Measurements from ENCODE around the gene ACTN2. TPM values are rescaled to one million over a fixed set of nuclear protein-coding genes. Genes with fewer than 3 reads are reported as not detected.
A peak's percentile ranks its signal among the peaks of the same experiment; 100 is the strongest.
"Not testable (repeated sequence)": the region's sequence is repeated elsewhere in the genome, so short reads cannot be mapped to it uniquely, and the experiment has no call there.

Gene ACTN2
- total RNA-seq, result not detected

- ATAC-seq (peak; percentile 73), DNase-seq (ENCODE audit: low spot score) (peak; percentile 45)
These were observed at the start of gene ACTN2 for GRCh38 chr1:236685917-236686814. TSS of gene ACTN2 (plus strand) at chr1:236686499. CDS start at chr1:236686674, 175 bp downstream.

GRCh38 chr1:236638945-236639344 lies 47.4 kb upstream of the ACTN2 start:
- ATAC-seq, result no peak
- DNase-seq (ENCODE audit: low spot score), result no peak

DNA sequence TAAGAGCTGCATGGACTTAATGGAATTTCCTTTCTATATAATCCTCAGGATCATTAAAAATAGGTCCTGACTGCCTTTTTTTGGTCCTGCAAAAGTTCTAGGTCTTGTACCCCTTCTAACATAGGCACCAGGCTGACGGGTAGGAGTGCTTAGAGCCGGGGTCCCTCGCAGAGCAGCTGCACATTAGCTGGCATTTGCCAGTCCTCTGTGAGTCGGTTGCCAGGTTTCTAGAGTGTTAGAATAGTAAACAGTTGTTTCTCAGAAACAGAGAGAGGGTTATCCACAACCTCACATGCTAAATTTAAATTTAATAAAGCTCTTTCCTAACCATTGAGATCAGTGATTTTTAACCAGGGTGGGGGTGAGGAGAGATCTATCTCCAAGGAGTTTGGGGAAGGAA lies 46.6 kb upstream of the ACTN2 start:
- no peak for ATAC-seq
- DNase-seq (ENCODE audit: low spot score), result no peak

GRCh38 chr1:236642763-236643162 lies 43.5 kb upstream of the ACTN2 start:
- DNase-seq (ENCODE audit: low spot score) (no peak), ATAC-seq (no peak)

DNA sequence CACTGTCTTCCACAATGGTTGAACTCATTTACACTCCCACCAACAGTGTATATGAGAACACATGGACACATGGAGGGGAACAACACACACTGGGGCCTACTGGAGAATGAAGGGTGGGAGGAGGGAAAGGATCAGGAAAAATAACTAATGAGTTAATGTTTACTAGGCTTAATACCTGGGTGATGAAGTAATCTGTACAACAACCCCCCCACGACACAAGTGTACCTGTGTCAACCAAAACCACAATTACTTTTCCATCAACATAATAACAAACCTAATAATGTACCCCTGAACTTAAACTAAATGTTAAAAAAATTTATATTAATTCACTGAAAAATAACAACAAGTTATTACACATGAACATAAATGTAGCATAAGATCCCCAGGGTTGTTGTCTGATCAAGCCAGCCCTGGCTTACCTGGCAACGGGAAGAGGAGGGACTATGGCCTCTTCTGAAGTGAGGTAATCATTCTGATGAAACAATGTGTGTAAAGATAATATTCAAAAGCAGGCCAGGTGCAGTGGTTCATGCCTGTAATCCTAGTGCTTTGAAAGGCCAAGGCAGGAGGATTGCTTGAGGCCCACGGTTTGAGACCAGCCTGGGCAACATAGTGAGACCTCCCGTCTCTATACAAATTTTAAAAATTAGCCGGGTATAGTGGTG lies 41.2 kb upstream of the ACTN2 start:
- no peak for ATAC-seq
- no peak for DNase-seq (ENCODE audit: low spot score)

DNA sequence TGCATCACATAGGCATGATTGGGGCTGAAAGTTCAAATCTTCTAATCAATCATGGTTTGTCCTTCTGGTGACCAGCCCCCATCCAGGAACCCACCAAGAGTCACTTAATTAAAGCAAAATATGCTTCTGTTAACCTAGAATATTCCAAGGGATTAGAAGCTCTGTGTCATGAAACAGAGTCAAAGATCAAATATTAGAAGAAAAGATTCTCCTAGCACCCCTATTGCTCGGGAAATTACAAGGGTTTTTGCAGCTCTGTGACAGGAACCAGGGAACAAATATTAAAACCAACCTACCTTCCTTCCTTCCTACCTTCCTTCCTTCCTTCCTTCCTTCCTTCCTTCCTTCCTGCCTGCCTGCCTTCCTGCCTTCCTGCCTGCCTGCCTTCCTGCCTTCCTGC lies 31.8 kb upstream of the ACTN2 start:
- DNase-seq (ENCODE audit: low spot score), result no peak
- ATAC-seq, result no peak

DNA sequence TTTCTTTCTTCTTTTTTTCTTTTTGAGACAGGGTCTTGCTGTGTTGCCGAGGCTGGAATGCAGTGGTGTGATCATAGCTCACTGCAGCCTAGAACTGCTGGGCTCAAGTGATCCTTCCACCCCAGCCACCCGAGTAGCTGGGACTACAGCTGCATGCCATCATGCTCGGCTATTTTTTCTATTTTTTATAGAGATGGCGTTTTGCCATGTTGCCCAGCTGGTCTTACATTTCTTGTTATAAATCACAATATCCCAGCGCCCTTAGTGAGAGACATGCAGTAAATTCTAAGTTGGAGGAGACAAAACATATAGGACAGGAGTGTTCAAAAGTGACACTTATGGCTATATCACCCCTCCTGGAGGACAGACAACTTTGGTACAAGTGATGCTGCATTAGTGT lies 31.3 kb upstream of the ACTN2 start:
- DNase-seq (ENCODE audit: low spot score) (no peak), ATAC-seq (no peak)

- ATAC-seq, result no peak
- no peak for DNase-seq (ENCODE audit: low spot score)
These were observed 28.9 kb upstream of the ACTN2 start for GRCh38 chr1:236657398-236657797.

DNA sequence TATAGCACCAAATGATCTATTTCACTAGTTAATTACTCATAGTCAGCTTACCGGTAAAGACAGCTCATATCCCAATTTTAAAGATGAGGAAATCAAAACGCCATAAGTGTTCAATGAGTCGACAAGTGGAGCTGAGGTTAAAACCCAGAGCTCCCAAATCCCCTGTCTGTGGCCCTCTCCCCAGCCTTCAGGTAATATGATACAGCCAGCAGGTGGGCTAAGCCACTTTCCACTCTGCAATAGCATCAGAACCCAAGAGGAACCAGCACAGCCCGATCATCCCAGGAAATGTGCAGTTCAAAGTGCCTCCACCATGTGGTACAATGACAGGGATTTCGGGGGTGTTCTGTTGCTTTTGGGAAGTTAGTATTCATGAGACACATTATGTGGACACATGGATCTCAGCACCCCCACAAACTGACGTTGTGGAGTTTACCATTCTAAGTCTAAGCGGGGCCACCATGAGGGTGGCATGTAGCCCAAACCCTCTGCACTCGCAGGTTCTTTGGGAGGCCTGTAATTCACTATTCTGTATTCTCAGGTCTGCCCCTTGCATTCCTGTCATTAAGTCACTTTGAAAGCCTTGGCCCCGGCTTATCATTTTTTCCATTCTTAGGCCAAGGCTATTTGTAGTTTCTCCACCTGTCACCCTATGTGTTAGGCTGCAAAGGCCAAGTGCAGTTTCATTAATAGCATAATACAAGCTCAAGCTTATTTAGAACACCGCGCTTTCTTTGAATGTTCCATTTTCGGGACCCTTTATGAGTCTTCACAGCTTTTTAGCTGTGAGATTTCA lies 26.3 kb upstream of the ACTN2 start:
- no peak for ATAC-seq

DNA sequence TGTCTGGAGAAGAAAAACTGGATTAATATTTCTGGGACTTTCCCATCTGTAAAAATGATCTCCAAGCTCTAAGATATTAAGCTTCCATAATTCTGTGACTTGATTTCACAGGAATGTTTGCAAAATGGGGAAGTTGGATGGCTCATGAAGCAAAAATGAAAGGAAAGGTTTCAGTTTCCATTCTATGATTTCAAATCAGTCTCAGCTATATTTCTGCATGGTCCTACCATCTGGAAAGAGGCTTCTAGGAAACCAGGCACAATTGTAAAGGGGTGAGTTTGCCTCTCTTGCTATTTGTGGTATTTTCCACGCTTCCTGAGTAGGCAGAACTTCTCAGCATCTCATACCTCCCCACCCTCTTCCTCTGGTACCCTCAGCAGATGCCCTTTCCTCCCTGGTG lies 22.4 kb upstream of the ACTN2 start:
- DNase-seq (ENCODE audit: low spot score) (no peak), ATAC-seq (no peak)

More for the DNA sequence above, 26.3 kb upstream of the ACTN2 start:
- DNase-seq (ENCODE audit: low spot score), result peak; percentile 16

DNA sequence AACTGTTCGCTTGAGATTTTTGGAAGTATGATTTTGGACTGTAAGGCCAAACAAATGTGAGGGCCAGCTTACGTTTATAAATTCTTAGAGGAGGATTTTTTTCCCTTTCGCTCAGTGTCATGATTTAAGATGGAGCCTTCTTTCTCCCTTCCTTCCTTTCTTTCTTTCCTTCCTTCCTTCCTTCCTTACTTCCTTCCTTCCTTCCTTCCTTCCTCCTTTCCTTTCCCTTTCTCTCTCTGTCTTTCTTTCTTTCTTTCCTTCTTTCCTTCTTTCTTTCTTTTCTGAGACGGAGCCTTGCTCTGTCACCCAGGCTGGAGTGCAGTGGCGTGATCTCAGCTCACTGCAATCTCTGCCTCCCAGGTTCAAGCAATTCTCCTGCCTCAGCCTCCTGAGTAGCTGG lies 17.4 kb upstream of the ACTN2 start:
- ATAC-seq; DNase-seq (ENCODE audit: low spot score): not testable (repeated sequence)

DNA sequence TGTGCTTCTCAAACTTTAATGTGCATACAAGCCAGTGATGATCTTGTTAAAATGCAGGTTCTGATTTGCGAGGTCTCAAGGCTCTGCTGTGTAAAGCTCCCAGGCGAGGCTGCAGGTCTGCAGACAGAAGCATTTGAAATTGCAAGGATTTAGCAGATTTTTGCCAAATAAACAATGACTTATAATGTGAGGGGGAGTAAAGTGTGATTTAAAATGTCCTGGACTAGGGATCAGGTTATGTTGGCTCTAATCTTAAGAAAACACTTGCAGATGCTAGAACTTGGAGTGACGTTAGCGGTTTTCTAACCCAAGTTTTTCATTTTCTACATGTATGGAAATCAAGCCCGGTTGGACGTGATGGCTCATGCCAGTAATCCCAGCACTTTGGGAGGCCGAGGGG lies 16.2 kb upstream of the ACTN2 start:
- DNase-seq (ENCODE audit: low spot score), result no peak

DNA sequence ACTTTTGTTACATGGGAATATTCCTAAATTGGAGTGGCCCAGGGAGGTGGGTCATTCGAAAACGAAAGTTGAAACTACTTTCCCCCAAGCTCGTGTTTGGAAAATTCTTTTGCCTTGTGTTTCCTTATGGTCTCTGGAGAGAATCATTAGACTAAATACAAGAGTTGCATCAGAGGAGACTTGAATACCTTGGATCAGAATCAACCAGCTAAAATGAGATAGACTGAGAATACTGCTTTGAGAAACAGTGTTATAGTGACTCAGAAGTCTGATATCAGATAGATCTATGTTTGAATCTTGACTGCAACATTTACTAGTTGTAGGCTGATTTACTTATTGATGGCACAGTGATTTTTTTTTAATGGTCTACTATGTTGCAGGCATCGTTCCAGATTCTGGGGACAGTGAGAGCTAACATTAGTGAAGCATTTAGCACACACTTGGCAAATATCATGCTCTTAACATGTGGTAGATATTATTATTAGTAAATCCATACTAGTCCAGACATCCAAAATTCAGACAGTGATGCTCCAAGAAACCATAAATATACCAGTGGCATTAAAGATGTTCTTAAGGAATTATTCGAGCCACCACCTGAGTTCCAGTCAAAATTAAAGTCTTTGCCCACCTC lies 12.9 kb upstream of the ACTN2 start:
- ATAC-seq (no peak), DNase-seq (ENCODE audit: low spot score) (no peak)

More for the DNA sequence above, 16.2 kb upstream of the ACTN2 start:
- ATAC-seq, result no peak

GRCh38 chr1:236677641-236678235 lies 8.6 kb upstream of the ACTN2 start:
- ATAC-seq (no peak), DNase-seq (ENCODE audit: low spot score) (no peak)

DNA sequence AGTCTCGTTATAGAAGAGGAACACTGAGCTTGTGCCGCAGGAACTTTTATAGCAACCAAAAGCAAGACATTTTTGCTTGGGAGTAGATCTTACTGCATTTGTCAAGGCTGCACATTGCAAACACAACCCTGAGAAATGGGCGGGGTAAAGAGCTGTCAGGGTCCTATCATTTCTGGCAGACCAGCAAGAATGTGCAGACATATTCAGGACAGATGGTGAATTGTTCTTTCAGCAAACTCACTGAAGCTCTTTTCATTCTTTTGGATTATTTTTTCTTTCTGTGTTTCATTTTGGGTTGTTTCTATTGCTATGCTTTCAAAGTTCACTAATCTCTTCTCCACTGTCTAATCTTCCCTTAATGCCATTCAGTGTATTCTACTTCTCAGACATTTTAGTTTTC lies 5.1 kb upstream of the ACTN2 start:
- DNase-seq (ENCODE audit: low spot score), result no peak
- no peak for ATAC-seq

- DNase-seq (ENCODE audit: low spot score), result no peak
- no peak for ATAC-seq
These were observed 938 bp upstream of the ACTN2 start for GRCh38 chr1:236685205-236685916.

- ATAC-seq (no peak), DNase-seq (ENCODE audit: low spot score) (no peak)
These were observed 489 bp downstream of the ACTN2 start for GRCh38 chr1:236686815-236687160.

- ATAC-seq (no peak), DNase-seq (ENCODE audit: low spot score) (no peak)
These were observed 974 bp downstream of the ACTN2 start for GRCh38 chr1:236687273-236687672.

DNA sequence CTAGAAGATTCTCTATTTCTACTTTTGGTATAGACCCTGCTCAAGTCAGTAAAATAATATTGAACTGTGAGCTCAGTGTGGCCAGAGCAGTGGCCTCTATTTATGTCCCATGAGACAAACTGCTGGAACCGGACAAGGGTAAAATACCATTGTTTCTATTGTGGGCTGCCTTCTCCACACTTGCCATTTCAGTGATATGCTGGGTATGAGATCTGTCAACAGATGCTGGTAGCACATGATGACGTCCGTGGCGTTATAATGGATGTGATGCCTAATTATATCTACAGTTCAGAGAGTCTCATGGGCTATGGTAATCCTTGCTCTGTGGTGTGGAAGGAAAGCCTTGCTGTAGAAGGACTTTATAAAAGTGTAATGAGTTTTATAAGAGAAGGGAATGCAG lies 2.4 kb downstream of the ACTN2 start:
- DNase-seq (ENCODE audit: low spot score) (no peak), ATAC-seq (no peak)
